Measurements from ENCODE around the gene TTC23L. TPM values are rescaled to one million over a fixed set of nuclear protein-coding genes. Genes with fewer than 3 reads are reported as not detected.
"Not testable (repeated sequence)": the region's sequence is repeated elsewhere in the genome, so short reads cannot be mapped to it uniquely, and the experiment has no call there.

Gene TTC23L
- polyA plus RNA-seq, 12 donors, result 0.13 to 1.9 (median 0.24) TPM; not detected in 2

GRCh38 chr5:34916518-34916917 is 77.6 kb downstream of the TTC23L start:
- DNase-seq, result no peak

GRCh38 chr5:34918025-34918424 is 79.1 kb downstream of the TTC23L start:
- DNase-seq, result no peak

GRCh38 chr5:34919077-34919476 is 80.1 kb downstream of the TTC23L start:
- DNase-seq, result no peak

- not testable (repeated sequence) for DNase-seq
Measured at GRCh38 chr5:34923256-34923655, 84.3 kb downstream of the TTC23L start.

- no peak for DNase-seq
Measured at GRCh38 chr5:34923694-34924461, 84.9 kb downstream of the TTC23L start.

GRCh38 chr5:34924462-34924765 is 85.5 kb downstream of the TTC23L start:
- no peak for DNase-seq

- DNase-seq, result no peak
Measured at GRCh38 chr5:34926318-34926888, 87.4 kb downstream of the TTC23L start.

GRCh38 chr5:34927785-34928184 is 88.8 kb downstream of the TTC23L start:
- no peak for DNase-seq

GRCh38 chr5:34928267-34928666 is 89.3 kb downstream of the TTC23L start:
- DNase-seq, result no peak

GRCh38 chr5:34929134-34929719 is 90.3 kb downstream of the TTC23L start, which contains the start of gene DNAJC21:
Gene DNAJC21, plus strand, starts transcription at chr5:34929559. Its CDS starts 261 bp downstream, at chr5:34929820.
- peak; percentile 98 for DNase-seq

GRCh38 chr5:34929720-34930461 is 90.9 kb downstream of the TTC23L start:
- peak; percentile 87 for DNase-seq

- DNase-seq, result no peak
Measured at GRCh38 chr5:34930462-34930844, 91.5 kb downstream of the TTC23L start.

GRCh38 chr5:34930870-34931269 is 91.9 kb downstream of the TTC23L start:
- DNase-seq, result no peak

GRCh38 chr5:34932947-34933346 is 94.0 kb downstream of the TTC23L start:
- DNase-seq, result no peak

GRCh38 chr5:34941936-34942335 is 103.0 kb downstream of the TTC23L start:
- DNase-seq, result no peak

GRCh38 chr5:34944044-34944443 is 105.1 kb downstream of the TTC23L start:
- DNase-seq, result no peak

GRCh38 chr5:34944460-34945047 is 105.6 kb downstream of the TTC23L start:
- DNase-seq, result no peak

Other genes with a start within 250 kb of the TTC23L start
- 10 to 100 TPM in 11 of 12 donors, not detected in 1; 12.9 to 63.0 (median 27.0) TPM for gene RAI14, start 182.8 kb upstream of the TTC23L start, polyA plus RNA-seq (ENCODE audit: insufficient read length in 12 of 12)
- gene RAD1, start 76.3 kb downstream of the TTC23L start, polyA plus RNA-seq (ENCODE audit: insufficient read length in 12 of 12), result 10 to 100 TPM in 11 of 12 donors, not detected in 1; 19.5 to 33.8 (median 26.4) TPM
- gene BRIX1, start 76.5 kb downstream of the TTC23L start, polyA plus RNA-seq (ENCODE audit: insufficient read length in 12 of 12), result 10 to 100 TPM in 11 of 12 donors, not detected in 1; 25.9 to 50.6 (median 37.6) TPM
- gene DNAJC21, start 90.4 kb downstream of the TTC23L start, polyA plus RNA-seq (ENCODE audit: insufficient read length in 12 of 12), result 100 to 1,000 TPM in 1 of 12 donors, 10 to 100 TPM in 11; 46.1 to 121 (median 49.3) TPM
- gene AGXT2, start 208.8 kb downstream of the TTC23L start, polyA plus RNA-seq (ENCODE audit: insufficient read length in 12 of 12), result under 1 TPM in 3 of 12 donors, not detected in 9; 0.11 to 0.32 (median 0.13) TPM

Measured in muscle of arm (tissue), 12 donors.